ENCODE data around the gene HRC. TPM values are rescaled to one million over a fixed set of nuclear protein-coding genes. Genes with fewer than 3 reads are reported as not detected.

The HRC gene
- total RNA-seq, 1 experiment from 2014 or later: not detected

- Histone ChIP-seq H3K9me3 (no peaks in the 10 kb centered on the region), H3K36me3 (peaks cover 28% of the 10 kb centered on the region), H3K27me3 (no peaks in the 10 kb centered on the region), H3K4me3 (no peak overlapping the region)
- DNase-seq: no peak
Measured at GRCh38 chr19:49168421-49168820, 13.2 kb upstream of the HRC start.

GRCh38 chr19:49167857-49168409, 12.7 kb upstream of the HRC start:
- Histone ChIP-seq H3K9me3 (no peaks in the 10 kb centered on the region), H3K4me3 (no peak overlapping the region), H3K36me3 (peaks cover 24% of the 10 kb centered on the region), H3K27me3 (no peaks in the 10 kb centered on the region)
- no peak for DNase-seq

GRCh38 chr19:49165865-49166301, 10.7 kb upstream of the HRC start:
- no peak for DNase-seq
- Histone ChIP-seq H3K4me3 (no peak overlapping the region), H3K36me3 (peaks cover 14% of the 10 kb centered on the region), H3K27me3 (no peaks in the 10 kb centered on the region), H3K9me3 (no peaks in the 10 kb centered on the region)

GRCh38 chr19:49165111-49165750, 10.0 kb upstream of the HRC start:
- Histone ChIP-seq H3K36me3 (peaks cover 7% of the 10 kb centered on the region), H3K9me3 (no peaks in the 10 kb centered on the region), H3K27me3 (no peaks in the 10 kb centered on the region), H3K4me3 (no peak overlapping the region)
- DNase-seq: no peak

GRCh38 chr19:49161987-49162386, 6.8 kb upstream of the HRC start:
- Histone ChIP-seq H3K4me3 (no peak overlapping the region), H3K27me3 (no peaks in the 10 kb centered on the region), H3K9me3 (no peaks in the 10 kb centered on the region), H3K36me3 (peaks cover 5% of the 10 kb centered on the region)
- DNase-seq: peak; percentile 23

GRCh38 chr19:49160450-49161189, 5.4 kb upstream of the HRC start:
- no peak for DNase-seq
- no peaks in the 10 kb centered on the region for H3K9me3 ChIP-seq
- no peaks in the 10 kb centered on the region for H3K27me3 ChIP-seq
- peaks cover 5% of the 10 kb centered on the region for H3K36me3 ChIP-seq
- no peak overlapping the region for H3K4me3 ChIP-seq

GRCh38 chr19:49157445-49158224, 2.4 kb upstream of the HRC start, which contains the start of gene TRPM4:
Gene TRPM4 (plus strand): TSS chr19:49157792. CDS start chr19:49157867, 75 bp downstream.
- no peaks in the 10 kb centered on the region for H3K9me3 ChIP-seq
- peaks cover 5% of the 10 kb centered on the region for H3K36me3 ChIP-seq
- peak within 1 kb of the TSS; percentile 97 for H3K4me3 ChIP-seq
- H3K27me3 ChIP-seq: no peaks in the 10 kb centered on the region
- peak; percentile 88 for DNase-seq

- H3K9me3 ChIP-seq: no peaks in the 10 kb centered on the region
- H3K4me3 ChIP-seq: no peak overlapping the region
- DNase-seq: no peak
- no peaks in the 10 kb centered on the region for H3K27me3 ChIP-seq
- H3K36me3 ChIP-seq: peaks cover 5% of the 10 kb centered on the region
Measured at GRCh38 chr19:49155820-49156346, 687 bp upstream of the HRC start.

- no peak for DNase-seq
- H3K4me3 ChIP-seq: no peak overlapping the region
- H3K27me3 ChIP-seq: no peaks in the 10 kb centered on the region
- H3K9me3 ChIP-seq: no peaks in the 10 kb centered on the region
- H3K36me3 ChIP-seq: no peaks in the 10 kb centered on the region
Measured at GRCh38 chr19:49154279-49154678, 917 bp downstream of the HRC start.

GRCh38 chr19:49153167-49153809, 1.9 kb downstream of the HRC start:
- Histone ChIP-seq H3K4me3 (no peak overlapping the region), H3K27me3 (no peaks in the 10 kb centered on the region), H3K36me3 (no peaks in the 10 kb centered on the region), H3K9me3 (no peaks in the 10 kb centered on the region)
- no peak for DNase-seq

GRCh38 chr19:49152119-49152550, 3.1 kb downstream of the HRC start:
- Histone ChIP-seq H3K9me3 (no peaks in the 10 kb centered on the region), H3K4me3 (no peak overlapping the region), H3K36me3 (no peaks in the 10 kb centered on the region), H3K27me3 (no peaks in the 10 kb centered on the region)
- DNase-seq: no peak

- H3K9me3 ChIP-seq: no peaks in the 10 kb centered on the region
- no peaks in the 10 kb centered on the region for H3K27me3 ChIP-seq
- H3K36me3 ChIP-seq: no peaks in the 10 kb centered on the region
- peak overlapping the region; percentile 74 for H3K4me3 ChIP-seq
- DNase-seq: peak; percentile 39
Measured at GRCh38 chr19:49151267-49152118, 3.7 kb downstream of the HRC start.

GRCh38 chr19:49150944-49151243, 4.3 kb downstream of the HRC start:
- no peaks in the 10 kb centered on the region for H3K36me3 ChIP-seq
- H3K4me3 ChIP-seq: peak overlapping the region; percentile 74
- no peaks in the 10 kb centered on the region for H3K9me3 ChIP-seq
- no peaks in the 10 kb centered on the region for H3K27me3 ChIP-seq
- DNase-seq: no peak

- Histone ChIP-seq H3K9me3 (no peaks in the 10 kb centered on the region), H3K36me3 (no peaks in the 10 kb centered on the region), H3K4me3 (peak overlapping the region; percentile 74), H3K27me3 (no peaks in the 10 kb centered on the region)
- DNase-seq: peak; percentile 89
Measured at GRCh38 chr19:49150106-49150943, 4.9 kb downstream of the HRC start.

- no peaks in the 10 kb centered on the region for H3K9me3 ChIP-seq
- DNase-seq: peak; percentile 77
- H3K36me3 ChIP-seq: no peaks in the 10 kb centered on the region
- no peaks in the 10 kb centered on the region for H3K27me3 ChIP-seq
- peak overlapping the region; percentile 74 for H3K4me3 ChIP-seq
Measured at GRCh38 chr19:49149652-49150105, 5.5 kb downstream of the HRC start.
